Natural killer cell (primary cell): ENCODE results near the gene HMX3. TPM values are rescaled to one million over a fixed set of nuclear protein-coding genes. Genes with fewer than 3 reads are reported as not detected.

Experiments
- ATAC-seq, 3 donors: fragments of 150-1000 bp in 2 of 3; fragments of 200-7000 bp in 1 of 3; cut with Tn5 transposase; 1 replicate in 1 of 3; 2 replicates in 2 of 3; pipeline ENCODE4 v1.10.0; 2021; ENCODE audit warnings: mild to moderate bottlenecking in 2 of 3, moderate library complexity in 2 of 3
- DNase-seq, 2 donors: peaks; one replicate each; pipeline versions ENCODE4 v3.0.0 to v3.0.0-alpha.2; 2013 to 2021; ENCODE audit warnings: mixed read lengths in 1 of 2
- H3K27ac ChIP-seq: one replicate; pipeline ENCODE4 v1.5.1; 2013; ENCODE audit warnings: mild to moderate bottlenecking, low read length
- H3K27me3 ChIP-seq: one replicate; pipeline ENCODE4 v1.6.1; 2013; ENCODE audit warnings: low read length; ENCODE audit not compliant: control insufficient read depth, insufficient read depth
- H3K36me3 ChIP-seq: one replicate; pipeline ENCODE4 v1.6.1; 2013; ENCODE audit warnings: low read length; ENCODE audit not compliant: control insufficient read depth, insufficient read depth
- H3K4me1 ChIP-seq: one replicate; pipeline ENCODE4 v1.6.1; 2013; ENCODE audit warnings: low read length; ENCODE audit not compliant: control insufficient read depth, insufficient read depth
- H3K4me3 ChIP-seq: one replicate; pipeline ENCODE4 v1.5.1; 2013; ENCODE audit warnings: low read length
- H3K9me3 ChIP-seq: one replicate; pipeline ENCODE4 v1.6.1; 2013; ENCODE audit warnings: low read length; ENCODE audit not compliant: control insufficient read depth, insufficient read depth
- H3K27ac Mint-ChIP-seq, 2 donors: one replicate each; pipeline ENCODE4 v1.8.0; 2022; ENCODE audit warnings: mild to moderate bottlenecking in 2 of 2, mixed read lengths in 2 of 2, moderate library complexity in 1 of 2
- H3K27me3 Mint-ChIP-seq, 2 donors: one replicate each; pipeline ENCODE4 v1.8.0; 2022; ENCODE audit warnings: low read depth in 2 of 2, mixed read lengths in 2 of 2
- H3K36me3 Mint-ChIP-seq: one replicate; pipeline ENCODE4 v1.8.0; 2022; ENCODE audit warnings: mixed read lengths
- H3K4me1 Mint-ChIP-seq, 2 donors: one replicate each; pipeline ENCODE4 v1.8.0; 2022; ENCODE audit warnings: mixed read lengths in 2 of 2
- H3K4me3 Mint-ChIP-seq: one replicate; pipeline ENCODE4 v1.8.0; 2022; ENCODE audit warnings: mild to moderate bottlenecking, moderate library complexity, mixed read lengths
- H3K9me3 Mint-ChIP-seq, 2 donors: one replicate each; pipeline ENCODE4 v1.8.0; 2022; ENCODE audit warnings: mixed read lengths in 2 of 2
- WGBS: methylation state at CpG from one replicate; pipeline ENCODE4 v1.1.7; 2013; ENCODE audit warnings: missing lambda C conversion rate; ENCODE audit not compliant: insufficient coverage; 5-methylcytosine and 5-hydroxymethylcytosine counted together
- intact Hi-C: fragments of 100-400 bp; cut with micrococcal nuclease; formaldehyde crosslinking; loops from one replicate; pipeline ENCODE4 v1.14.2; 2022
- total RNA-seq, 4 donors: library from RNA; stranded (reverse); fragments of 120-200 nt in 1 of 4; gene quantifications; one replicate each; pipeline versions ENCODE4 v1.2.3 to v1.2.4, GENCODE V29; 2013 to 2022
- TF ChIP-seq, protein P1 (sequence below): fragments of 200-600 bp; IDR thresholded peaks from one replicate; pipeline ENCODE4 v1.8.0; 2022; ENCODE audit warnings: antibody characterized with exemption

Gene HMX3
- total RNA-seq, 3 donors from 2014 or later (not counting 1 experiment from before 2014, with no cell fraction given) = 0.33 TPM; not detected in 2

DNA sequence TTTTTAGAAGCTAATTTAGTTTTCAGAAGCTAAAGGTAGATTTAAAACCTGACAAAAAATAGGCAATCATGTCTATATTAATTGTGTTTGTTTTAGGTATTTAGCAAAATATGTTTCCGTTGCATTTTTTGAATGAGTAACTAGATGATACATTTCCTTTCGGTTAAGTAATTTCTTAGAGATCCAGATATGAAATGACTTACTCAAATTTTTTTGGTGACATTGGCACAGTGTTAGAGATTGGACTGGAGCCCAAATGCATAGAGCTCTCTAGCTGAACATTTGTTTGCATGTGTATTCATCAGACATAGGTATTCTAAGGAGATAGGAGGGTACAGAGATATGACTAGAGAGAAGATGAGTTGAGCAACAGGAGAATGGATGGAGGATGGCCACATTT lies 20.3 kb downstream of the HMX3 start:
- Mint-ChIP-seq H3K36me3 (no peaks in the 10 kb centered on the region), H3K9me3 (no peaks in the 10 kb centered on the region), H3K4me1 (peaks cover 65 to 69% of the 10 kb centered on the region in 2 donors), H3K27ac (peak overlapping the region; percentile 72 to 96), H3K4me3 (peak overlapping the region; percentile 13), H3K27me3 (peaks cover 11 to 19% of the 10 kb centered on the region in 2 donors)
- Histone ChIP-seq H3K4me1 (peaks cover 26% of the 10 kb centered on the region), H3K9me3 (no peaks in the 10 kb centered on the region), H3K27ac (no peak overlapping the region), H3K36me3 (peaks cover 31% of the 10 kb centered on the region), H3K4me3 (no peak overlapping the region), H3K27me3 (peaks cover 18% of the 10 kb centered on the region)
- DNase-seq (no peak), ATAC-seq (no peak)
- TF ChIP-seq, protein P1, sequence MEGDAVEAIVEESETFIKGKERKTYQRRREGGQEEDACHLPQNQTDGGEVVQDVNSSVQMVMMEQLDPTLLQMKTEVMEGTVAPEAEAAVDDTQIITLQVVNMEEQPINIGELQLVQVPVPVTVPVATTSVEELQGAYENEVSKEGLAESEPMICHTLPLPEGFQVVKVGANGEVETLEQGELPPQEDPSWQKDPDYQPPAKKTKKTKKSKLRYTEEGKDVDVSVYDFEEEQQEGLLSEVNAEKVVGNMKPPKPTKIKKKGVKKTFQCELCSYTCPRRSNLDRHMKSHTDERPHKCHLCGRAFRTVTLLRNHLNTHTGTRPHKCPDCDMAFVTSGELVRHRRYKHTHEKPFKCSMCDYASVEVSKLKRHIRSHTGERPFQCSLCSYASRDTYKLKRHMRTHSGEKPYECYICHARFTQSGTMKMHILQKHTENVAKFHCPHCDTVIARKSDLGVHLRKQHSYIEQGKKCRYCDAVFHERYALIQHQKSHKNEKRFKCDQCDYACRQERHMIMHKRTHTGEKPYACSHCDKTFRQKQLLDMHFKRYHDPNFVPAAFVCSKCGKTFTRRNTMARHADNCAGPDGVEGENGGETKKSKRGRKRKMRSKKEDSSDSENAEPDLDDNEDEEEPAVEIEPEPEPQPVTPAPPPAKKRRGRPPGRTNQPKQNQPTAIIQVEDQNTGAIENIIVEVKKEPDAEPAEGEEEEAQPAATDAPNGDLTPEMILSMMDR = no peak
- intact Hi-C loops = loop anchor here (5.0 kb wide), 1 partner anchor 86 kb away; no protein-coding TSS in a partner anchor
- WGBS = 70% methylated on average over 2 of the region's 2 CpGs

DNA sequence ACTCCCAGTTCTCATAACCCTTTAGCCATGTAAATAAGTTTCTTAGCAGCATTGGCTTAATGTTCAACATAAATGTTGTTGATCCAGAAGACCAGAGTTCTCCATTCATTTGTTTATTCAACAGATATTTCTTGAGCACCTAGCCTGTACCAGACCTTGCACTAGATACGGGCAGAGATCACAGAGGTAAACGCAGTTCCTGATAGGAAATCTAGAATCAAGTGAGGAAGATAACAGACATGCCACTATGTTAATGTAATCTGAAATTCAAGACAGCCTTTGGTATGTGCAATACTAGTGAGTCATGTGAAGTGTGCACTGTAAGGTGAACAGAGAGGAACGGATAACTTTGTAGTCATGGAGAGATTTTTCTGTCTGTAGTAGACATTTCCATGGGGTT lies 21.4 kb downstream of the HMX3 start:
- 80% methylated on average over 3 of the region's 3 CpGs for WGBS
- TF ChIP-seq, protein P1 = no peak
- Mint-ChIP-seq H3K4me3 (no peak overlapping the region), H3K4me1 (peaks cover 67 to 69% of the 10 kb centered on the region in 2 donors), H3K36me3 (peaks cover 6% of the 10 kb centered on the region), H3K27me3 (peaks cover 7 to 9% of the 10 kb centered on the region in 2 donors), H3K9me3 (no peaks in the 10 kb centered on the region), H3K27ac (peak overlapping the region in 1 of 2 donors; percentile 74)
- ATAC-seq (no peak), DNase-seq (no peak)
- Histone ChIP-seq H3K27ac (no peak overlapping the region), H3K27me3 (peaks cover 7% of the 10 kb centered on the region), H3K4me3 (no peak overlapping the region), H3K36me3 (peaks cover 39% of the 10 kb centered on the region), H3K9me3 (no peaks in the 10 kb centered on the region), H3K4me1 (peaks cover 22% of the 10 kb centered on the region)
- intact Hi-C loops = loop anchor here (5.0 kb wide), 1 partner anchor 85 kb away; no protein-coding TSS in a partner anchor

DNA sequence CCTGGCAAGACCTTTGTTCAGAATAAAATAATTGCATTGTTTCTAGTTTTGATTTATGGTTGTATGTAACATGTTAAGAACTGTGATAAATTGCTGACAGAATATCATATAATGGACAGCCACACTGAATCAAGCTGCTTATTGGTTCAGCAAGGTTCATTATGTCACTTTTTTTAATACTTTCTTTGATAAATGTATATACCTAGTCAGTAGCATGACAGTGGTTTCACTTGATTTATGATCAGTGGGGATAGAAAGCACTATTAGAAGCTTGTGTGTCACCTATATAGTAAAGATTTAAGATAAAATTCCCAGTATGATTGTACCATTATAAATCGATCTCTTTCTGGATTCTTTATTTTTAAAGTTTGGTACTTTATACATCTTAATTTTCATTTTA lies 22.9 kb downstream of the HMX3 start:
- no peak overlapping the region for H3K27ac ChIP-seq

More for the DNA sequence above, 22.9 kb downstream of the HMX3 start:
- H3K36me3 Mint-ChIP-seq = peaks cover 6% of the 10 kb centered on the region
- no peaks in the 10 kb centered on the region for H3K27me3 Mint-ChIP-seq
- H3K4me1 Mint-ChIP-seq = peaks cover 63 to 69% of the 10 kb centered on the region in 2 donors
- H3K4me3 Mint-ChIP-seq = no peak overlapping the region
- Histone ChIP-seq H3K27me3 (no peaks in the 10 kb centered on the region), H3K9me3 (no peaks in the 10 kb centered on the region), H3K4me1 (peaks cover 19% of the 10 kb centered on the region), H3K4me3 (no peak overlapping the region), H3K36me3 (peaks cover 53% of the 10 kb centered on the region)
- ATAC-seq (no peak), DNase-seq (no peak)
- no CpG with 5 or more reads among the region's 1 CpG for WGBS
- intact Hi-C loops = loop anchor here (5.0 kb wide), 1 partner anchor 84 kb away; no protein-coding TSS in a partner anchor
- H3K27ac Mint-ChIP-seq = peak overlapping the region; percentile 65 to 74
- TF ChIP-seq, protein P1 = no peak
- no peaks in the 10 kb centered on the region for H3K9me3 Mint-ChIP-seq
